ENCODE data around the gene PDIA2.
A peak's percentile ranks its signal among the peaks of the same experiment; 100 is the strongest.
"Not testable (repeated sequence)": the region's sequence is repeated elsewhere in the genome, so short reads cannot be mapped to it uniquely, and the experiment has no call there.

Gene PDIA2

GRCh38 chr16:283033-283805 lies at the start of gene PDIA2:
Gene PDIA2, plus strand, starts transcription at chr16:283164. Its CDS starts 6 bp downstream, at chr16:283170.
- DNase-seq = no peak

- DNase-seq = peak; percentile 95
Measured at GRCh38 chr16:234468-235305, 48.3 kb upstream of the PDIA2 start, which contains the start of gene FAM234A. Gene FAM234A, plus strand, starts transcription at chr16:234821. Its CDS starts 19,593 bp downstream, at chr16:254414.

DNA sequence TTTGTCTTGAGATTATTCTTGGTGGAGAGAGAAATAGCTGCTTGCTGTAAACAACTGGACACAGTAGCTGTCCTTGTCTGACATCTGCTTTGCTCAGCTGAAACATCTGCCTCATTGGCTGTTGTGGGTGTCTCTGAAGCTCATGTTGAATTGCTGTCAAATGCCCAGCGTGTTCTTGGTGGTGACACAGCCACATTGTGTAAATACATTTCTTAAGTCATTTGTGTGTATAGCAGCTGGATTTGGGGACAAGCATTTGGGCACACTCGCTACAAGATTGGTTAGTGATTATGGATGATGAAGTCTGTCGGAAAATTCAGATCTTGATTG lies 43.1 kb upstream of the PDIA2 start:
- DNase-seq = no peak

- DNase-seq = no peak
Measured at GRCh38 chr16:240559-240958, 42.4 kb upstream of the PDIA2 start.

DNA sequence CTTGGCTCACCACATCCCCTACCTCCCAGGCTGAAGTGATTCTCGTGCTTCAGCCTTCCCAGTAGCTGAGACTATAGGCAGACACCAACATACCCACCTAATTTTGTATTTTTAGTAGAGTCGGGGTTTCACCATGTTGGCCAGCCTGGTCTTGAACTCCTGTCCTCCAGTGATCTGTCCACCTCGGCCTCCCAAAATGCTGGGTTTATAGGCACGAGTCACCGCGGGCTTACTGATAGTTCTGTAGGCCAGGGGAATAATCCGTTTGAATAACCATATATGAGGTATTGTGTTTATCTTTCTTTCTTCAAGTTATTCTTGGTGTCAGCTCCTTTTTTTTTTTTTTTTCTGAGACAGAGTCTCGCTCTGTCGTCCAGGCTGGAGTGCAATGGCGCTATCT lies 40.7 kb upstream of the PDIA2 start:
- DNase-seq = no peak

DNA sequence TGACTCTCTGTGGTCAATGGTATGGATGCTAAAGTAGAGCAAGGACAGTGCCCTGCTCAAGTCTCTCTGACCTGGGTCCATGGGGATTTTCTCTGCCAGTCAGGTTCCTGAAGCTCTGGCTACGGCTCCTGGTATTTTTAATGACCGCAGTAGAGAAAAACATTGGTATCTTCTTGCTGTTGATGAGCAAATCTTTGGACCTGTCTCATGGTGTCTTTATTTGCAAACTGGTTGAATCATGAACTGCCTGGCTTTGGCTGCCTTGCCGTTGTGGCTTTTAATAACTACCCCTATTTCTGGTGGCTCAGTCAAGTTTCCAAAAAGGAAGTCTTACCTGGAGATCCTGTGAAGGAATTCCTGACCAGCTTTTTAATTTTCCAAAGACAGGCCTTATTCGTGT lies 39.6 kb upstream of the PDIA2 start:
- no peak for DNase-seq

DNA sequence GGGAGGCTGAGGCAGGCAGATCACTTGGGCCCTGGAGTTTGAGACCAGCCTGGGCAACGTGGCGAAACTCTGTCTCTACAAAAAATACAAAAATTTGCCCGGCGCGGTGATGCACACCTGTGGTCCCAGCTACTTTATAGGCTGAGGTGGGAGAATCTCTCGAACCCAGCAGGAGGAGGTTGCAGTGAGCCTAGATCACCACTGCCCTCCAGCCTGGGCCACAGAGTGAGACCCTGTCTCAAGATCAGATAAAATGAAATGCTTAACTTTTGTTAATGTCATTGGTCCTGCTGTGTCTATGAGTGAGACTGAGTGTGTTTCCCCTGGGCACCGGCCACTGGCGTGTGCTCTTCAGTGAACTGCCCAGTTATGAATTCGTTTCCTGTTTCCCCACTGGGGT lies 37.9 kb upstream of the PDIA2 start:
- DNase-seq = no peak

DNA sequence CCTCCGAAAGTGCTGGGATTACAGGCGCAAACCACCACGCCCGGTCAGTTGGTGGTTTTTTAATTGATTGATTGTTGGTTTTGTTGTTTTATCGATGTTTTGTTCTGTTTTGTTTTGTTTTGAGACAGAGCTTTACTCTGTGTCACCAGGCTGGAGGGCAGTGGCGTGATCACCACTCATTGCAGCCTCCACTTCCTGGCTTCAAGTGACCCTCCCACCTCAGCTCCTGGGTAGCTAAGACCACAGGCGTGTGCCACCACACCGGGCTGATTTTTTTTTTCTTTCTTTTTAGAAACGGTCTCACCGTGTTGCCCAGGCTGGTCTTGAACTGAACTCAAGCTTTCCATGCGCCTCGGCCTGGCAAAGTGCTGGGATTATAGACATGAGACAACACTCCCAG lies 35.9 kb upstream of the PDIA2 start:
- no peak for DNase-seq

- no peak for DNase-seq
Measured at GRCh38 chr16:249431-249830, 33.5 kb upstream of the PDIA2 start.

DNA sequence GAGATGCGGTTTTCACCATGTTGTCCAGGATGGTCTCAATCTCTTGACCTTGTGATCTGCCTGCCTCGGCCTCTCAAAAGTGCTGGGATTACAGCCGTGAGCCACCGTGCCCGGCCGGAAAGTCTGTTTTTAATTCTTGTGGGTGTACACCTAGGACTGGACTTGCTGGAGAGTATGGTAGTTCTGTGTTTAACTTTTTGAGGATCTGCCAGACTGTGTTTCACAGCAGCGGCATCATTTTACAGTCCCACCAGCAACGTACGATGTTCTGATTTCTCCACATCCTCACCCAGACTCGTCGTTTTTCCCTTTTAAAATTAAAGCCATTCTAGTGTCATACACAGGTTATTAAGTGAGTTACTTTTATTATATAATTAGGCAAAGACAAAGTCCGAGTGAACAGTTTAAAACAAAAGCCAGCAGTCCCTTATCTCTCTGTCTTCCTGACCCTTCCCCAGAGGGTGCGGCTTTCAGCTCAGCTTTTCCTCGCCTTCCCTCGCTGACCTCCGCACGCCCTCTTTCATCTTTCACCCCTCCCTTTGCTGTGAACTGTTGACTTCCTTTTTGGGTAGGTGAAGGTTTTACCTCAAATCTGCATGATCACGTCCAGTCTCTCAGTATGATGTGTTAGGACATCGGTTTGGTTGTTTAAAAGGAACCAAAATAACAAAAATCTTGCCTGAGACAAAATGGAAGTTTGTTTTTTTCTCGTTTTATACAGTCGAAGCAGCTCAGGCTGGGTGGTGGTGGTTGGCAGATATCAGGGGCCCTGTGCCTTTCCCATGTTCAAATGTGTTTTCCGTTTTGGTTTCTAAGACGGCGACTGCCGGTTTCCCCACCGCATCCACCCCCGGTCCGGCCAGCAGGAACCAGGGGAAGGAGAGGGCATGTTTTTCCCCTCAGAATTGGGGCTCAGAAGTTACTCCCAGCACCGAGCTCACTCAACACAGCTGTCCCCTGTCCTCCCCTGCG lies 30.3 kb upstream of the PDIA2 start:
- peak; percentile 10 for DNase-seq

DNA sequence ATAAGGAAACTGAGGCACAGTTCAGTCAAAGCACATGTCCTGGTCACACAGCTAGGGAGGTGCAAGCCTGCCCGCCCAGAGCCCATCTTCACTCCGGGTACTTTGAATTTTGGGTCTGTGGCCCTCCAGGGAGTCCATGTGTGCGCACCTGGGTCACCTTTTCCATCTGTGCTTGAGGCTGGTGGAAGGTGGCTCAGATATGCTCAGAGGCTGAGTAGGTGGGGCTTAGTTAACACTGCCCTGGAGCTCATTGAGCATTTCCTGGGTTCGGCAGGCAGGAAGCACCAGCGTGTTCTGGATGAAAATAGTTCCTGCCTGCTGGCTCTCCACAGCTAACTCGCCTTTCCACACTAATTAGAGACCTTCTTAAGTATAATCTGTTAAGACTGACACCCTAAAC lies 29.1 kb upstream of the PDIA2 start:
- DNase-seq = no peak

DNA sequence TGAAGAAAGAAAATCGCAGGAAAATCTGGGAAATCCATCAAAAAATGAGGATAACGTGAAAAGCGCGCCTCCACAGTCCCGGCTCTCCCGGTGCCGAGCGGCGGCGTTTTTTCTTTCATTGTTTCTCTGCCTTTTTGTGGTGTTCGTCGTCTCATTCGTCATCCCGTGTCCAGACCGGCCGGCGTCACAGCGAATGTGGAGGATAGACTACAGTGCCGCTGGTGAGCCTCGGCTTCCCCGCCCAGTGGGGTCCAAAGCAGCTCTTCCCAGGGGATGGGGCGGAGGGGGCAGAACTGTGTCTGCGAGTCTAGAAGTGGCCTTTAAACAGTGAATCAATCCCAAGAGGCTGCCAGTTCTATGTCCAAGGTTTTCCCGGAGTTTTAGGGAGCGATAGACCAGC lies 28.5 kb upstream of the PDIA2 start:
- no peak for DNase-seq

DNA sequence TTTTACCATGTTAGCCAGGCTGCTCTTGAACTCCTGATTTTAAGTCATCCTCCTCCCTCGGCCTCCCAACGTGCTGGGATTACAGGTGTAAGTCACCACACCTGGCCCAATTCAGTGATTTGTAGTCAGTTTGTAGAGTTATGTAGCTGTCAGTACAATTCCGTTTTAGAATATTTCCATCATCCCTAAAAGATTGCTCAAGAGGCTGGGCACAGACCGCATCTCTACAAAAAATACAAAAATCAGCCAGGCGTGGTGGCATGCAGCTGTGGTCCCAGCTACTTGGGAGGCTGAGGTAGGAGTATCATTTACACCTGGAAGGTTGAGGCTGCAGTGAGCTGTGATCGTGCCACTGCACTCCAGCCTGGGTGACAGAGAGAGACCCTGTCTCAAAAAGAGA lies 27.8 kb upstream of the PDIA2 start:
- no peak for DNase-seq

DNA sequence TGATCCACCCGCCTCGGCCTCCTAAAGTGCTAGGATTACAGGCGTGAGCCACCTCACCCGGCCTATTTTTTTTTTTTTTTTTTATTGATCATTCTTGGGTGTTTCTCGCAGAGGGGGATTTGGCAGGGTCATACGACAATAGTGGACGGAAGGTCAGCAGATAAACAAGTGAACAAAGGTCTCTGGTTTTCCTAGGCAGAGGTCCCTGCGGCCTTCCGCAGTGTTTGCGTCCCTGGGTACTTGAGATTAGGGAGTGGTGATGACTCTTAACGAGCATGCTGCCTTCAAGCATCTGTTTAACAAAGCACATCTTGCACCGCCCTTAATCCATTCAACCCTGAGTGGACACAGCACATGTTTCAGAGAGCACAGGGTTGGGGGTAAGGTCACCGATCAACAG lies 24.9 kb upstream of the PDIA2 start:
- DNase-seq = not testable (repeated sequence)

- DNase-seq = no peak
Measured at GRCh38 chr16:259226-259625, 23.7 kb upstream of the PDIA2 start.

- DNase-seq = no peak
Measured at GRCh38 chr16:259814-260253, 23.1 kb upstream of the PDIA2 start.

GRCh38 chr16:260326-260725 lies 22.6 kb upstream of the PDIA2 start:
- DNase-seq = no peak

GRCh38 chr16:261031-261691 lies 21.8 kb upstream of the PDIA2 start:
- DNase-seq = no peak

- DNase-seq = no peak
Measured at GRCh38 chr16:262121-262745, 20.7 kb upstream of the PDIA2 start.

DNA sequence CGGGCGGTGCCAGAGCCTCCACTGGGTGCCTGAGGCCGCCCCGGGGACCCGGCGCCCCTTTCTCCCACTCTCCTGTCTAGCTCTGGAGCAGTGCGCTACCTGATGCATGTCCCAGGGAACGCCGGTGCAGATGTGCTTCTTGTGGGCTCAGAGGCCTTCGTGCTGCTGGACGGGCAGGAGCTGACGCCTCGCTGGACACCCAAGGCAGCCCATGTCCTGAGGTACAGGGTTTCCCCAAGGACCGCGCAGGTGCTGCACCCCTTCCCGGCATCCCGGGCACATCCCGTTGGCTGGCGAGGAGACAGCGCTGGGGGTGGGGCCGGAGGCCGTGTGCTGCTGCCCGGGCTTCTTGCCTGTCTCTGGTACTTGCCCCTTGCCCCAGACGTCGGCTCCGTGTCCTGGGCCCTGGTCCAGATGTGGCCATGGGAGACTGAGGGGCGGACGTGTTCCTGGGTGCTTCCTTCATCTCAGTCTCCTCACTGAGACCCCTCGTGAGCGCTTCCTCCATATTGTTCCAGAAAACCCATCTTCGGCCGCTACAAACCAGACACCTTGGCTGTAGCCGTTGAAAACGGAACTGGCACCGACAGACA lies 19.7 kb upstream of the PDIA2 start:
- DNase-seq = no peak

DNA sequence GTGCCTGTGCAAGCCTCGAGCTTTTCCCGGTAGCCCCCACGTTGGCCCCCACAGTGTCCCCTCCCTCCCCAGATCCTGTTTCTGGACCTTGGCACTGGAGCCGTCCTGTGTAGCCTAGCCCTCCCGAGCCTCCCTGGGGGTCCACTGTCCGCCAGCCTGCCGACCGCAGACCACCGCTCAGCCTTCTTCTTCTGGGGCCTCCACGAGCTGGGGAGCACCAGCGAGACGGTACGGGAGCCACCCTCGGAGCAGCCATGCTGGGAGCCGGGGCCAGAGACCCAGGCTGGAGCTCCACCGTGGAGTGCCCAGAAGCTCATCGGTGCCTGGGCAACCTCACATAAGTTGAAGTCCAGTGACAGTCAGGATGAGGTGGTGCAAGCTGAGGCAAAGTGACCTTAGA lies 19.0 kb upstream of the PDIA2 start:
- no peak for DNase-seq

Measured in activated CD4-positive, alpha-beta T cell treated with anti-CD3 and anti-CD28 coated beads, Interleukin-2, amount 50 U/mL, for 1 hour (primary cell).